Keratinocyte (primary cell): ENCODE data around the gene MYBPH. TPM values are rescaled to one million over a fixed set of nuclear protein-coding genes. Genes with fewer than 3 reads are reported as not detected.

ENCODE experiments used
- DNase-seq: peaks from one replicate; pipeline ENCODE4 v3.0.0-alpha.2; 2011; ENCODE audit warnings: low read depth, missing footprints, low spot score
- FAIRE-seq: peaks from 2 replicates; lab custom pipeline; 2011; peaks lifted over from hg19 to GRCh38; lab: Jason Lieb, UNC
- H2AFZ ChIP-seq: 2 replicates; pipeline ENCODE4 v1.6.0; 2012; ENCODE audit warnings: low read length, control low read depth, inconsistent platforms; ENCODE audit not compliant: control insufficient read depth
- H3K27ac ChIP-seq: 2 replicates; pipeline ENCODE4 v1.5.1; 2011; ENCODE audit warnings: low read length; ENCODE audit not compliant: control insufficient read depth, insufficient read depth
- H3K27me3 ChIP-seq: 3 replicates; pipeline ENCODE4 v1.6.0; 2011; ENCODE audit warnings: low read length; ENCODE audit not compliant: control insufficient read depth, insufficient read depth; ENCODE audit errors: extremely low read depth
- H3K36me3 ChIP-seq, 2 experiments: 2 replicates in 1 of 2; 3 replicates in 1 of 2; pipeline ENCODE4 v1.5.1; 2011; ENCODE audit warnings: low read length in 2 of 2, mild to moderate bottlenecking in 1 of 2; ENCODE audit not compliant: control insufficient read depth in 2 of 2, insufficient read depth in 2 of 2; ENCODE audit errors: extremely low read depth in 1 of 2
- H3K4me1 ChIP-seq: 3 replicates; pipeline ENCODE4 v1.5.1; 2011; ENCODE audit warnings: low read length; ENCODE audit not compliant: control insufficient read depth, insufficient read depth; ENCODE audit errors: extremely low read depth
- H3K4me2 ChIP-seq: 3 replicates; pipeline ENCODE4 v1.6.0; 2011; ENCODE audit warnings: low read depth, low read length; ENCODE audit not compliant: control insufficient read depth, insufficient read depth; ENCODE audit errors: extremely low read depth
- H3K4me3 ChIP-seq, 3 experiments: fragments of 200-600 bp in 1 of 3; sonication (generic) in 1 of 3; 2 replicates in 2 of 3; 3 replicates in 1 of 3; pipeline ENCODE4 v1.5.1; 2011 to 2016; ENCODE audit warnings: low read length in 3 of 3, mild to moderate bottlenecking in 3 of 3, control low read depth in 2 of 3, inconsistent platforms in 1 of 3, low read depth in 1 of 3, mixed read lengths in 1 of 3, mixed run types in 1 of 3, moderate library complexity in 1 of 3; ENCODE audit not compliant: control insufficient read depth in 2 of 3, insufficient read depth in 2 of 3; ENCODE audit errors: extremely low read depth in 1 of 3
- H3K79me2 ChIP-seq: 2 replicates; pipeline ENCODE4 v1.6.0; 2012; ENCODE audit warnings: low read length; ENCODE audit not compliant: control insufficient read depth, insufficient read depth
- H3K9ac ChIP-seq: 3 replicates; pipeline ENCODE4 v1.6.0; 2011; ENCODE audit warnings: low read length; ENCODE audit not compliant: control insufficient read depth, insufficient read depth; ENCODE audit errors: extremely low read depth
- H3K9me1 ChIP-seq: 3 replicates; pipeline ENCODE4 v1.6.0; 2011; ENCODE audit warnings: low read length; ENCODE audit not compliant: control insufficient read depth, insufficient read depth; ENCODE audit errors: extremely low read depth
- H3K9me3 ChIP-seq: 2 replicates; pipeline ENCODE4 v1.5.1; 2012; ENCODE audit warnings: low read depth, low read length; ENCODE audit not compliant: control insufficient read depth
- H4K20me1 ChIP-seq: 3 replicates; pipeline ENCODE4 v1.6.0; 2011; ENCODE audit warnings: low read length; ENCODE audit not compliant: control insufficient read depth, insufficient read depth; ENCODE audit errors: extremely low read depth
- CTCF ChIP-seq, 3 experiments: IDR thresholded peaks in 1 of 3; conservative IDR thresholded peaks in 1 of 3; optimal IDR thresholded peaks in 1 of 3; 2 replicates in 2 of 3; 3 replicates in 1 of 3; pipeline versions ENCODE3 to v1.5.1; 2011; ENCODE audit warnings: low read length in 3 of 3, mild to moderate bottlenecking in 3 of 3, moderate library complexity in 2 of 3, control low read depth in 1 of 3, inconsistent platforms in 1 of 3; ENCODE audit not compliant: insufficient read depth in 2 of 3; ENCODE audit errors: extremely low read depth in 1 of 3
- EZH2 ChIP-seq: IDR thresholded peaks from one replicate; pipeline ENCODE4 v1.6.1; 2012; ENCODE audit warnings: inconsistent platforms, mild to moderate bottlenecking, low read length, moderate library complexity
- dilution Hi-C: fragments of 300-500 bp; cut with MboI; formaldehyde crosslinking; loops from one replicate; pipeline ENCODE4 v1.7.0; 2020; ENCODE audit warnings: low sequenced_read_pairs; ENCODE audit not compliant: extremely low pct_ligation_motif_present
- polyA plus RNA-seq, 5 experiments: library from polyadenylated mRNA; depleted of rRNA in 3 of 5; stranded (reverse) in 3 of 5; stranded (forward) in 1 of 5; unstranded in 1 of 5; fragments of >200 nt; gene quantifications; 1 replicate in 1 of 5; 2 replicates in 3 of 5; 3 replicates in 1 of 5; pipeline versions ENCODE4 v1.2.1 to v1.2.3, GENCODE V29; 2011 to 2012; ENCODE audit warnings: missing spikeins in 2 of 5, low read depth in 1 of 5, low replicate concordance in 1 of 5

Gene MYBPH
- polyA plus RNA-seq, 1 donor (not counting 4 experiments of a cell fraction or from before 2014, with no cell fraction given), result not detected

DNA sequence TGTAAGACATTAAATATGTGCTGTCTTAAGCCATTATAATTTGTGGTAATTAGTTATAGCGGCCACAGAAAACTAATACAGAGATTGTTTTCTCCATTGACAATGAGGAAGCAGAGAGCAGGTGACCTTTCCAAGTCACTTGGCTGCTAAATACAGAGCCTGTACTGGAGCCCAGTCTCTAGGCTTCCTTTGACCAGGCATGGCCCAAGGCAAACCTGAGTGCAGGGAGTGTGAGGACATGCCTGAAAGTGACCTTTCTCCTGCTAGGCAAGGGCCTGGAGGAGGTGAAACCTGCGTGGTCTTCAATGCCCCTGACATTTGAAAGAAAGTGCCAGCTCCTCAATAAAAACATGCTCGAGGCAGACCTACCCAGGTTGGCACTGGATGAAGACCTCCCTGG is 23.4 kb upstream of the MYBPH start:
- Histone ChIP-seq H3K9ac (no peak overlapping the region), H3K27ac (no peak overlapping the region), H3K9me1 (no peaks in the 10 kb centered on the region), H3K79me2 (no peaks in the 10 kb centered on the region), H2AFZ (no peak overlapping the region), H3K36me3 (no peaks in the 10 kb centered on the region), H3K27me3 (peaks cover 5% of the 10 kb centered on the region), H3K9me3 (no peaks in the 10 kb centered on the region), H3K4me2 (no peak overlapping the region), H4K20me1 (no peaks in the 10 kb centered on the region), H3K4me3 (no peak overlapping the region), H3K4me1 (no peaks in the 10 kb centered on the region)
- no peak for TF ChIP-seq CTCF (optimal IDR thresholded peaks at IDR 0.05 in 1 of 3, IDR thresholded peaks at IDR 0.05 in 1 of 3, conservative IDR thresholded peaks at IDR 0.05 in 1 of 3; ENCODE audit: extremely low read depth in 1 of 3, insufficient read depth in 2 of 3, low read length in 3 of 3)
- TF ChIP-seq EZH2, result no peak
- dilution Hi-C loops, result no loop called here
- DNase-seq (no peak), FAIRE-seq (no peak)

DNA sequence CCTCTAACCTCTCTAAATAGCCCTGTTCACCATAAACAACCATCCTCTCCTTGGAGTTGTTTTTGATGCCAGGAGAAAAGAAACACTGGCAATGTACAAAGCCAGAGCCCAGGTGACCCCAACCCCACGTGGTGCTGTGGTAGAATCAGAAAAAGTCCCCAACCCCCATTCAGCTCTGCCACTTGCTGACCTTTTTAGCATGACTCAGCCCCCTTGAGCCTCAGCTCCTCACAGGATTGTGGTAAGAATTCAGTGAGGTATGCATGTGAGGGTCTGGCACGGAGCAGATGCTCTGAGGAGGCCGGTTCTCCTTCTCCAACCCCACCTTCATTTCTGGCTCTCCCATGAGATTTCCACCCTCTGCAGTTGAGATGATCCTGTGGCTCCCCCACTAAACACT is 22.0 kb upstream of the MYBPH start:
- H3K27ac ChIP-seq, result no peak overlapping the region
- H3K27me3 ChIP-seq, result no peaks in the 10 kb centered on the region
- H3K36me3 ChIP-seq, result no peaks in the 10 kb centered on the region
- DNase-seq, result no peak
- H3K4me1 ChIP-seq, result no peaks in the 10 kb centered on the region
- no peak for FAIRE-seq
- dilution Hi-C loops, result no loop called here
- H4K20me1 ChIP-seq, result no peaks in the 10 kb centered on the region
- H3K4me2 ChIP-seq, result no peak overlapping the region
- H3K9ac ChIP-seq, result no peak overlapping the region
- H3K9me3 ChIP-seq, result no peaks in the 10 kb centered on the region
- no peak for TF ChIP-seq CTCF (optimal IDR thresholded peaks at IDR 0.05 in 1 of 3, IDR thresholded peaks at IDR 0.05 in 1 of 3, conservative IDR thresholded peaks at IDR 0.05 in 1 of 3; ENCODE audit: extremely low read depth in 1 of 3, insufficient read depth in 2 of 3, low read length in 3 of 3)
- no peak for TF ChIP-seq EZH2
- H3K9me1 ChIP-seq, result no peaks in the 10 kb centered on the region
- no peak overlapping the region for H2AFZ ChIP-seq
- no peaks in the 10 kb centered on the region for H3K79me2 ChIP-seq
- H3K4me3 ChIP-seq, result no peak overlapping the region
